IPS-15b (cell line): Measurements from ENCODE around the gene FMN1.

Experiments used
- H3K27me3 ChIP-seq: one replicate; pipeline ENCODE4 v1.6.1; 2013; ENCODE audit warnings: low read length; ENCODE audit not compliant: control insufficient read depth, insufficient read depth
- H3K36me3 ChIP-seq: one replicate; pipeline ENCODE4 v1.6.1; 2013; ENCODE audit warnings: low read length; ENCODE audit not compliant: control insufficient read depth, insufficient read depth
- H3K4me1 ChIP-seq: one replicate; pipeline ENCODE4 v1.6.1; 2013; ENCODE audit warnings: mild to moderate bottlenecking, low read length; ENCODE audit not compliant: control insufficient read depth, insufficient read depth
- H3K4me3 ChIP-seq: one replicate; pipeline ENCODE4 v1.5.1; 2013; ENCODE audit warnings: low read depth, low read length
- H3K9ac ChIP-seq: one replicate; pipeline ENCODE4 v1.6.1; 2013; ENCODE audit warnings: low read depth, mild to moderate bottlenecking, low read length
- H3K9me3 ChIP-seq: one replicate; pipeline ENCODE4 v1.6.1; 2013; ENCODE audit warnings: mild to moderate bottlenecking, low read length; ENCODE audit not compliant: control insufficient read depth, insufficient read depth

FMN1 gene

GRCh38 chr15:32928876-32929275 is 265.6 kb downstream of the FMN1 start:
- H3K4me3 ChIP-seq, result no peak overlapping the region

GRCh38 chr15:32927124-32927523 is 267.4 kb downstream of the FMN1 start:
- Histone ChIP-seq H3K27me3 (no peaks in the 10 kb centered on the region), H3K9me3 (no peaks in the 10 kb centered on the region), H3K4me1 (no peaks in the 10 kb centered on the region), H3K9ac (no peak overlapping the region), H3K36me3 (no peaks in the 10 kb centered on the region), H3K4me3 (no peak overlapping the region)

More at GRCh38 chr15:32928876-32929275, 265.6 kb downstream of the FMN1 start:
- Histone ChIP-seq H3K36me3 (no peaks in the 10 kb centered on the region), H3K9ac (no peak overlapping the region), H3K27me3 (no peaks in the 10 kb centered on the region), H3K4me1 (no peaks in the 10 kb centered on the region), H3K9me3 (no peaks in the 10 kb centered on the region)

- Histone ChIP-seq H3K4me1 (no peaks in the 10 kb centered on the region), H3K9ac (no peak overlapping the region), H3K36me3 (no peaks in the 10 kb centered on the region), H3K9me3 (no peaks in the 10 kb centered on the region), H3K4me3 (no peak overlapping the region), H3K27me3 (no peaks in the 10 kb centered on the region)
Observed at GRCh38 chr15:32923176-32923575, 271.3 kb downstream of the FMN1 start.

- H3K36me3 ChIP-seq, result no peaks in the 10 kb centered on the region
- H3K4me3 ChIP-seq, result no peak overlapping the region
- no peaks in the 10 kb centered on the region for H3K4me1 ChIP-seq
- H3K9ac ChIP-seq, result no peak overlapping the region
- no peaks in the 10 kb centered on the region for H3K9me3 ChIP-seq
- no peaks in the 10 kb centered on the region for H3K27me3 ChIP-seq
Observed at GRCh38 chr15:32922541-32922940, 272.0 kb downstream of the FMN1 start.

GRCh38 chr15:32919749-32920414 is 274.6 kb downstream of the FMN1 start:
- Histone ChIP-seq H3K36me3 (no peaks in the 10 kb centered on the region), H3K9ac (no peak overlapping the region), H3K27me3 (no peaks in the 10 kb centered on the region), H3K9me3 (no peaks in the 10 kb centered on the region), H3K4me3 (no peak overlapping the region), H3K4me1 (no peaks in the 10 kb centered on the region)

- H3K27me3 ChIP-seq, result no peaks in the 10 kb centered on the region
- H3K9me3 ChIP-seq, result no peaks in the 10 kb centered on the region
- H3K4me1 ChIP-seq, result no peaks in the 10 kb centered on the region
- no peak overlapping the region for H3K9ac ChIP-seq
- H3K36me3 ChIP-seq, result no peaks in the 10 kb centered on the region
- no peak overlapping the region for H3K4me3 ChIP-seq
Observed at GRCh38 chr15:32918547-32918946, 276.0 kb downstream of the FMN1 start.

GRCh38 chr15:32910839-32911238 is 283.7 kb downstream of the FMN1 start:
- Histone ChIP-seq H3K36me3 (no peaks in the 10 kb centered on the region), H3K4me3 (no peak overlapping the region), H3K4me1 (peaks cover 7% of the 10 kb centered on the region), H3K9me3 (no peaks in the 10 kb centered on the region), H3K9ac (no peak overlapping the region), H3K27me3 (no peaks in the 10 kb centered on the region)

GRCh38 chr15:32909431-32909830 is 285.1 kb downstream of the FMN1 start:
- Histone ChIP-seq H3K9ac (no peak overlapping the region), H3K4me3 (no peak overlapping the region), H3K9me3 (no peaks in the 10 kb centered on the region), H3K4me1 (peaks cover 7% of the 10 kb centered on the region), H3K27me3 (no peaks in the 10 kb centered on the region), H3K36me3 (no peaks in the 10 kb centered on the region)

GRCh38 chr15:32908872-32909271 is 285.6 kb downstream of the FMN1 start:
- no peak overlapping the region for H3K9ac ChIP-seq
- H3K4me3 ChIP-seq, result no peak overlapping the region
- H3K36me3 ChIP-seq, result no peaks in the 10 kb centered on the region
- H3K9me3 ChIP-seq, result no peaks in the 10 kb centered on the region
- peaks cover 7% of the 10 kb centered on the region for H3K4me1 ChIP-seq
- H3K27me3 ChIP-seq, result no peaks in the 10 kb centered on the region

GRCh38 chr15:32908135-32908801 is 286.2 kb downstream of the FMN1 start:
- H3K4me3 ChIP-seq, result no peak overlapping the region
- H3K36me3 ChIP-seq, result no peaks in the 10 kb centered on the region
- H3K9me3 ChIP-seq, result no peaks in the 10 kb centered on the region
- no peak overlapping the region for H3K9ac ChIP-seq
- no peaks in the 10 kb centered on the region for H3K27me3 ChIP-seq
- H3K4me1 ChIP-seq, result peaks cover 7% of the 10 kb centered on the region

GRCh38 chr15:32905481-32905880 is 289.0 kb downstream of the FMN1 start:
- Histone ChIP-seq H3K4me1 (peaks cover 9% of the 10 kb centered on the region), H3K27me3 (no peaks in the 10 kb centered on the region), H3K4me3 (no peak overlapping the region), H3K9me3 (no peaks in the 10 kb centered on the region), H3K9ac (no peak overlapping the region), H3K36me3 (no peaks in the 10 kb centered on the region)

GRCh38 chr15:32904448-32904847 is 290.1 kb downstream of the FMN1 start:
- Histone ChIP-seq H3K36me3 (no peaks in the 10 kb centered on the region), H3K9me3 (no peaks in the 10 kb centered on the region), H3K27me3 (no peaks in the 10 kb centered on the region), H3K4me3 (no peak overlapping the region), H3K4me1 (peaks cover 18% of the 10 kb centered on the region), H3K9ac (no peak overlapping the region)
